H1 (cell line): ENCODE measurements around the gene FAM149A. TPM values are rescaled to one million over a fixed set of nuclear protein-coding genes. Genes with fewer than 3 reads are reported as not detected.

Experiments used
- CTCF ChIA-PET: fragments of 300-600 bp; sonication (Branson Sonifier 250); formaldehyde crosslinking; loops from one replicate; lab custom pipeline; 2021; ENCODE audit not compliant: partially characterized antibody; lab: Charles Lee
- POLR2A ChIA-PET: fragments of 300-600 bp; sonication (Branson Sonifier 250); formaldehyde crosslinking; loops from one replicate; lab custom pipeline; 2021; ENCODE audit warnings: inconsistent platforms; ENCODE audit not compliant: partially characterized antibody; lab: Charles Lee
- DNase-seq, 2 experiments: peaks; one replicate each; pipeline versions ENCODE4 v3.0.0 to v3.0.0-alpha.2; 2010 to 2022; ENCODE audit warnings: low spot score in 2 of 2, low read depth in 1 of 2, mixed read lengths in 1 of 2
- FAIRE-seq: peaks from 2 replicates; lab custom pipeline; 2011; peaks lifted over from hg19 to GRCh38; lab: Jason Lieb, UNC
- H2AFZ ChIP-seq: 2 replicates; pipeline ENCODE4 v1.8.1; 2012; ENCODE audit warnings: low read length, inconsistent platforms
- H2AK5ac ChIP-seq: 2 replicates; pipeline ENCODE4 v1.6.1; 2013; ENCODE audit warnings: low read depth, low read length
- H2BK120ac ChIP-seq: replicated peaks from 2 replicates; pipeline ENCODE3; 2013; ENCODE audit warnings: low read depth, low read length, inconsistent platforms
- H2BK12ac ChIP-seq: 2 replicates; pipeline ENCODE4 v1.6.1; 2013; ENCODE audit warnings: low read depth, low read length
- H2BK15ac ChIP-seq: 2 replicates; pipeline ENCODE4 v1.6.1; 2013; ENCODE audit warnings: low read length
- H2BK20ac ChIP-seq: 2 replicates; pipeline ENCODE4 v1.6.1; 2013; ENCODE audit warnings: low read length
- H2BK5ac ChIP-seq: 2 replicates; pipeline ENCODE4 v1.6.1; 2013; ENCODE audit warnings: low read depth, low read length
- H3K14ac ChIP-seq: 2 replicates; pipeline ENCODE4 v1.6.1; 2013; ENCODE audit warnings: inconsistent platforms; ENCODE audit not compliant: insufficient read length
- H3K18ac ChIP-seq: 2 replicates; pipeline ENCODE4 v1.6.1; 2013; ENCODE audit warnings: low read length; ENCODE audit errors: extremely low read depth
- H3K23ac ChIP-seq: 2 replicates; pipeline ENCODE4 v1.6.1; 2013; ENCODE audit warnings: inconsistent platforms; ENCODE audit not compliant: insufficient read length
- H3K23me2 ChIP-seq: 2 replicates; pipeline ENCODE4 v1.6.1; 2013; ENCODE audit warnings: low read depth, low read length
- H3K27ac ChIP-seq: 2 replicates; pipeline ENCODE4 v1.6.1; 2011; ENCODE audit warnings: low read depth, low read length, inconsistent platforms
- H3K27me3 ChIP-seq, 4 experiments: replicated peaks in 1 of 4; 1 replicate in 1 of 4; 2 replicates in 3 of 4; pipeline versions ENCODE4 v1.6.1 to v1.8.1; 2011 to 2013; ENCODE audit warnings: low read length in 3 of 4, mild to moderate bottlenecking in 3 of 4, inconsistent platforms in 2 of 4, mixed read lengths in 2 of 4, moderate library complexity in 1 of 4; ENCODE audit not compliant: control insufficient read depth in 3 of 4, insufficient read depth in 3 of 4; ENCODE audit errors: extremely low read depth in 1 of 4
- H3K36me3 ChIP-seq, 4 experiments: 2 replicates each; pipeline versions ENCODE4 v1.6.1 to v1.8.1; 2011 to 2013; ENCODE audit warnings: mild to moderate bottlenecking in 4 of 4, low read length in 3 of 4, moderate library complexity in 2 of 4, control low read depth in 1 of 4, inconsistent platforms in 1 of 4; ENCODE audit not compliant: insufficient read depth in 4 of 4, control insufficient read depth in 2 of 4
- H3K4ac ChIP-seq: replicated peaks from 2 replicates; pipeline ENCODE3; 2013; ENCODE audit warnings: low read length, low read depth, mixed read lengths, inconsistent platforms; ENCODE audit not compliant: insufficient read length
- H3K4me1 ChIP-seq, 4 experiments: replicated peaks in 1 of 4; 1 replicate in 1 of 4; 2 replicates in 3 of 4; pipeline versions ENCODE4 v1.6.1 to v1.8.1; 2011 to 2013; ENCODE audit warnings: low read length in 3 of 4, inconsistent platforms in 2 of 4, mixed read lengths in 1 of 4; ENCODE audit not compliant: insufficient read depth in 4 of 4, control insufficient read depth in 3 of 4
- H3K4me2 ChIP-seq, 2 experiments: 2 replicates each; pipeline versions ENCODE4 v1.6.1 to v1.8.1; 2011 to 2013; ENCODE audit warnings: low read depth in 2 of 2, low read length in 2 of 2, control low read depth in 1 of 2, inconsistent platforms in 1 of 2, mild to moderate bottlenecking in 1 of 2; ENCODE audit not compliant: insufficient read depth in 1 of 2
- H3K4me3 ChIP-seq, 4 experiments: fragments of 200-600, 300-600 bp in 1 of 4; sonication (generic), shearing (Covaris generic), sonication (Bioruptor Twin) in 1 of 4; 2 replicates each; pipeline versions ENCODE4 v1.5.1 to v1.8.1; 2011 to 2016; ENCODE audit warnings: low read length in 4 of 4, low read depth in 3 of 4, control low read depth in 2 of 4, inconsistent platforms in 2 of 4, mild to moderate bottlenecking in 2 of 4, mixed read lengths in 1 of 4, moderate library complexity in 1 of 4; ENCODE audit not compliant: insufficient read depth in 2 of 4; ENCODE audit errors: extremely low read depth in 1 of 4
- H3K56ac ChIP-seq: replicated peaks from 2 replicates; pipeline ENCODE3; 2013; ENCODE audit warnings: low read depth, mild to moderate bottlenecking, mixed read lengths, low read length, inconsistent platforms; ENCODE audit not compliant: insufficient read length
- H3K79me1 ChIP-seq: 2 replicates; pipeline ENCODE4 v1.6.1; 2013; ENCODE audit warnings: low read depth, low read length, control low read depth
- H3K79me2 ChIP-seq, 2 experiments: 2 replicates each; pipeline versions ENCODE4 v1.6.1 to v1.8.1; 2012 to 2013; ENCODE audit warnings: low read length in 2 of 2, mild to moderate bottlenecking in 2 of 2, inconsistent platforms in 1 of 2; ENCODE audit not compliant: insufficient read depth in 2 of 2, control insufficient read depth in 1 of 2
- H3K9ac ChIP-seq, 4 experiments: replicated peaks in 1 of 4; 1 replicate in 1 of 4; 2 replicates in 3 of 4; pipeline versions ENCODE4 v1.6.1 to v1.8.1; 2011 to 2013; ENCODE audit warnings: low read depth in 3 of 4, low read length in 3 of 4, control low read depth in 2 of 4, mild to moderate bottlenecking in 2 of 4, moderate library complexity in 2 of 4, inconsistent platforms in 1 of 4; ENCODE audit errors: extremely low read depth in 1 of 4
- H3K9me3 ChIP-seq, 2 experiments: 2 replicates each; pipeline versions ENCODE4 v1.6.1 to v1.8.1; 2012 to 2013; ENCODE audit warnings: mild to moderate bottlenecking in 2 of 2, moderate library complexity in 2 of 2, control low read depth in 1 of 2, inconsistent platforms in 1 of 2, low read depth in 1 of 2, low read length in 1 of 2, mixed read lengths in 1 of 2; ENCODE audit not compliant: insufficient read depth in 2 of 2
- H4K20me1 ChIP-seq, 2 experiments: replicated peaks in 1 of 2; 2 replicates each; pipeline versions ENCODE3 to v1.8.1; 2011 to 2013; ENCODE audit warnings: inconsistent platforms in 2 of 2, low read length in 2 of 2, mild to moderate bottlenecking in 1 of 2; ENCODE audit not compliant: insufficient read depth in 2 of 2, control insufficient read depth in 1 of 2
- H4K5ac ChIP-seq: 2 replicates; pipeline ENCODE4 v1.6.1; 2013; ENCODE audit warnings: low read length, low read depth, mixed read lengths, inconsistent platforms; ENCODE audit not compliant: insufficient read length
- H4K8ac ChIP-seq: 2 replicates; pipeline ENCODE4 v1.8.0; 2013; ENCODE audit warnings: mild to moderate bottlenecking, moderate library complexity, low read length, inconsistent platforms; ENCODE audit not compliant: insufficient read depth; ENCODE audit errors: extremely low read depth
- H4K91ac ChIP-seq: replicated peaks from 2 replicates; pipeline ENCODE3; 2013; ENCODE audit warnings: low read length, mixed read lengths, inconsistent platforms; ENCODE audit not compliant: insufficient read length
- BCL11A ChIP-seq, 2 experiments: IDR thresholded peaks; one replicate each; pipeline ENCODE4 v1.6.1; 2011; ENCODE audit warnings: low read depth in 2 of 2, low read length in 2 of 2, mild to moderate bottlenecking in 2 of 2
- EP300 ChIP-seq, 2 experiments: IDR thresholded peaks; 1 replicate in 1 of 2; 2 replicates in 1 of 2; pipeline ENCODE4 v1.6.1; 2011 to 2012; ENCODE audit warnings: low read depth in 2 of 2, low read length in 2 of 2, mild to moderate bottlenecking in 2 of 2, borderline replicate concordance in 1 of 2, inconsistent platforms in 1 of 2, moderate library complexity in 1 of 2
- HDAC2 ChIP-seq, 2 experiments: fragments of 300-600 bp in 1 of 2; sonication (generic) in 1 of 2; IDR thresholded peaks; 2 replicates each; pipeline ENCODE4 v1.6.1; 2011 to 2012; ENCODE audit warnings: low read depth in 2 of 2, low read length in 2 of 2, mild to moderate bottlenecking in 2 of 2, moderate library complexity in 2 of 2, borderline replicate concordance in 1 of 2, inconsistent platforms in 1 of 2
- HDAC6 ChIP-seq: IDR thresholded peaks from one replicate; pipeline ENCODE4 v1.7.1; 2012; ENCODE audit warnings: low read depth, mild to moderate bottlenecking, inconsistent platforms, low read length, moderate library complexity
- JUN ChIP-seq: IDR thresholded peaks from 2 replicates; pipeline ENCODE4 v1.6.1; 2011; ENCODE audit warnings: low read depth, mild to moderate bottlenecking, improper control_type of control experiment, low read length
- KDM1A ChIP-seq: fragments of 200-600, 300-600 bp; sonication (generic); IDR thresholded peaks from 2 replicates; pipeline ENCODE4 v1.7.1; 2016; ENCODE audit warnings: mild to moderate bottlenecking, low read length, borderline replicate concordance
- KDM4A ChIP-seq: IDR thresholded peaks from one replicate; pipeline ENCODE4 v1.7.1; 2012; ENCODE audit warnings: low read depth, mild to moderate bottlenecking, moderate library complexity, low read length, inconsistent platforms; ENCODE audit not compliant: severe bottlenecking
- MAX ChIP-seq: IDR thresholded peaks from 2 replicates; pipeline ENCODE4 v1.6.1; 2012; ENCODE audit warnings: inconsistent platforms
- POLR2AphosphoS5 ChIP-seq: IDR thresholded peaks from 2 replicates; pipeline ENCODE4 v1.6.1; 2011; ENCODE audit warnings: low read depth, low read length
- POU5F1 ChIP-seq: IDR thresholded peaks from 2 replicates; pipeline ENCODE4 v1.6.1; 2011; ENCODE audit warnings: low read depth, mild to moderate bottlenecking, low read length, moderate library complexity
- RNF2 ChIP-seq: fragments of 200-900, 300-1000 bp; sonication (generic); IDR thresholded peaks from 2 replicates; pipeline ENCODE4 v1.7.1; 2016; ENCODE audit warnings: borderline replicate concordance, low read depth, mild to moderate bottlenecking, antibody characterized with exemption, low read length; ENCODE audit not compliant: poor library complexity, severe bottlenecking; ENCODE audit errors: missing control alignments
- SP1 ChIP-seq: IDR thresholded peaks from 2 replicates; pipeline ENCODE4 v1.6.1; 2011; ENCODE audit warnings: low read depth, low read length
- SP2 ChIP-seq: IDR thresholded peaks from 2 replicates; pipeline ENCODE4 v1.6.1; 2012; ENCODE audit warnings: mild to moderate bottlenecking, low read length, inconsistent platforms
- TEAD4 ChIP-seq: IDR thresholded peaks from 2 replicates; pipeline ENCODE4 v1.6.1; 2012; ENCODE audit warnings: low read depth, low read length, inconsistent platforms, mixed read lengths
- WGBS, 2 experiments: shearing (Covaris generic) in 1 of 2; methylation state at CpG; one replicate each; pipeline versions ENCODE4 v1.1.6 to v1.1.7; 2013 to 2015; ENCODE audit warnings: low lambda C conversion rate in 2 of 2, mixed read lengths in 2 of 2, inconsistent platforms in 1 of 2, low coverage in 1 of 2, missing lambda C conversion rate in 1 of 2; ENCODE audit not compliant: insufficient replicate concordance in 2 of 2, insufficient coverage in 1 of 2, insufficient read length in 1 of 2; ENCODE audit errors: extremely low coverage in 1 of 2, missing lambda C conversion rate in 1 of 2; 5-methylcytosine and 5-hydroxymethylcytosine counted together
- polyA plus RNA-seq, 7 experiments: library from polyadenylated mRNA; depleted of rRNA in 3 of 7; stranded (reverse) in 5 of 7; unstranded in 2 of 7; fragments of >200 nt in 5 of 7; fragments of 200-250 nt in 2 of 7; gene quantifications; 1 replicate in 5 of 7; 2 replicates in 1 of 7; 4 replicates in 1 of 7; pipeline versions ENCODE4 v1.2.1 to v1.2.3, GENCODE V29; 2011 to 2013; ENCODE audit warnings: missing spikeins in 2 of 7, mixed read lengths in 2 of 7
- total RNA-seq: library from RNA; stranded (reverse); fragmentation: NEBNext Ultra II Directional; extraction: Animal tissue kit (Norgen Biotek cat#: 25700); gene quantifications from 2 replicates; pipeline ENCODE4 v1.2.1, GENCODE V29; 2021

Gene FAM149A
- total and polyA plus RNA-seq, 2 of the 8 experiments (the other 6 are each of a cell fraction or from before 2014, with no cell fraction given): 6.1 to 8.5 TPM

GRCh38 chr4:186072516-186072915 is 32.0 kb upstream of the FAM149A start:
- POLR2A ChIA-PET: no interaction called here
- no peaks in the 10 kb centered on the region for H3K9me3 ChIP-seq
- H3K4me1 ChIP-seq: peaks cover 0 to 7% (median 3%) of the 10 kb centered on the region in 4 experiments; a peak in 3 of 7 replicates
- no peak overlapping the region for H2BK15ac ChIP-seq
- H2BK20ac ChIP-seq: no peak overlapping the region
- no peaks in the 10 kb centered on the region for H3K79me1 ChIP-seq
- H4K5ac ChIP-seq: no peak overlapping the region
- H2BK12ac ChIP-seq: no peak overlapping the region
- no peaks in the 10 kb centered on the region for H4K20me1 ChIP-seq
- FAIRE-seq (no peak), DNase-seq (no peak)
- H3K27ac ChIP-seq: no peak overlapping the region
- CTCF ChIA-PET: interaction anchor here (0.7 to 8.8 kb wide), 5 partner anchors 7 to 65 kb away, joined by 3 to 53 read pairs (median 3); no protein-coding TSS in a partner anchor
- H3K27me3 ChIP-seq: no peaks in the 10 kb centered on the region
- H3K4me3 ChIP-seq: no peak overlapping the region
- no peak overlapping the region for H3K23ac ChIP-seq
- no peak overlapping the region for H2AFZ ChIP-seq
- no peak overlapping the region for H3K9ac ChIP-seq
- H3K14ac ChIP-seq: no peak overlapping the region
- H3K36me3 ChIP-seq: no peaks in the 10 kb centered on the region
- H4K91ac ChIP-seq: no peak overlapping the region
- H3K18ac ChIP-seq: no peak overlapping the region
- H3K23me2 ChIP-seq: no peaks in the 10 kb centered on the region
- no peak overlapping the region for H3K4me2 ChIP-seq
- no peak overlapping the region for H4K8ac ChIP-seq
- 83% methylated on average over 10 of the region's 10 CpGs; no CpG with 5 or more reads in 1 of the 2 experiments for WGBS, 2 experiments
- H2BK5ac ChIP-seq: no peak overlapping the region
- no peak overlapping the region for H3K56ac ChIP-seq
- H2AK5ac ChIP-seq: no peak overlapping the region
- no peak overlapping the region for H3K4ac ChIP-seq
- no peak overlapping the region for H2BK120ac ChIP-seq
- H3K79me2 ChIP-seq: no peaks in the 10 kb centered on the region
- TF ChIP-seq SP2 (no peak), MAX (no peak), EP300 (IDR thresholded peaks at IDR 0.05; ENCODE audit: borderline replicate concordance in 1 of 2, low read depth in 2 of 2, low read length in 2 of 2) (no peak), BCL11A (IDR thresholded peaks at IDR 0.05; ENCODE audit: low read depth in 2 of 2, low read length in 2 of 2) (no peak), TEAD4 (no peak), RNF2 (no peak), HDAC2 (IDR thresholded peaks at IDR 0.05; ENCODE audit: borderline replicate concordance in 1 of 2, low read depth in 2 of 2, low read length in 2 of 2) (no peak), SP1 (no peak), KDM1A (no peak), POU5F1 (no peak), KDM4A (no peak), POLR2AphosphoS5 (no peak), HDAC6 (no peak), JUN (no peak)
